ENCODE results near the gene FAM118A. TPM values are rescaled to one million over a fixed set of nuclear protein-coding genes. Genes with fewer than 3 reads are reported as not detected.

The FAM118A gene
- total RNA-seq, 5 donors from 2014 or later (not counting 1 experiment from before 2014, with no cell fraction given): 53.5 to 394 (median 154) TPM

GRCh38 chr22:45312415-45312814 is 2.7 kb downstream of the FAM118A start:
- Histone ChIP-seq H3K36me3 (ENCODE audit: control insufficient read depth in 2 of 2, extremely low read depth in 1 of 2, insufficient read depth in 1 of 2, low read length in 1 of 2) (no peaks in the 10 kb centered on the region), H3K4me3 (ENCODE audit: control insufficient read depth in 1 of 2, extremely low read depth in 1 of 2, low read length in 1 of 2) (no peak overlapping the region), H3K4me1 (ENCODE audit: control insufficient read depth in 1 of 2, extremely low read depth in 1 of 2, insufficient read depth in 2 of 2, low read length in 2 of 2) (peaks cover 7 to 60% of the 10 kb centered on the region in 2 experiments), H3K9me3 (no peaks in the 10 kb centered on the region), H3K27me3 (replicated peaks in 1 of 2; ENCODE audit: control insufficient read depth in 2 of 2, extremely low read depth in 1 of 2, insufficient read depth in 2 of 2, low read length in 1 of 2) (no peaks in the 10 kb centered on the region), H3K27ac (ENCODE audit: low read length) (no peak overlapping the region)
- ATAC-seq (replicated peaks in 1 of 4) (no peak), DNase-seq (no peak)
- H3K36me3 Mint-ChIP-seq: peaks cover 13% of the 10 kb centered on the region
- peaks cover 74 to 79% (median 76%) of the 10 kb centered on the region in 3 donors for H3K4me1 Mint-ChIP-seq
- WGBS (ENCODE audit: insufficient coverage): 83% methylated on average over 7 of the region's 8 CpGs
- ChIA-PET POLR2A (interaction anchor here in 1 of 2 donors (0.6 to 0.7 kb wide), 2 partner anchors 147 to 321 kb away, joined by 5 to 8 read pairs; no protein-coding TSS in a partner anchor), CTCF (no interaction called here)
- peak overlapping the region in 1 of 2 donors; percentile 40 for H3K27ac Mint-ChIP-seq
- no peaks in the 10 kb centered on the region for H3K9me3 Mint-ChIP-seq
- peak overlapping the region in 2 of 3 donors; percentile 88 to 89 for H3K4me3 Mint-ChIP-seq
- H3K27me3 Mint-ChIP-seq: no peaks in the 10 kb centered on the region

GRCh38 chr22:45312856-45313255 is 3.1 kb downstream of the FAM118A start:
- peaks cover 13% of the 10 kb centered on the region for H3K36me3 Mint-ChIP-seq
- no peak overlapping the region for H3K4me3 ChIP-seq (ENCODE audit: control insufficient read depth in 1 of 2, extremely low read depth in 1 of 2, low read length in 1 of 2)
- H3K36me3 ChIP-seq (ENCODE audit: control insufficient read depth in 2 of 2, extremely low read depth in 1 of 2, insufficient read depth in 1 of 2, low read length in 1 of 2): no peaks in the 10 kb centered on the region
- peak overlapping the region in 1 of 3 donors; percentile 35 for H3K4me3 Mint-ChIP-seq
- H3K27ac ChIP-seq (ENCODE audit: low read length): no peak overlapping the region
- 100% methylated on average over 2 of the region's 4 CpGs for WGBS (ENCODE audit: insufficient coverage)
- POLR2A ChIA-PET: interaction anchor here in 1 of 2 donors (0.6 to 0.7 kb wide), 2 partner anchors 148 to 320 kb away, joined by 5 to 8 read pairs; no protein-coding TSS in a partner anchor
- peaks cover 78 to 83% (median 81%) of the 10 kb centered on the region in 3 donors for H3K4me1 Mint-ChIP-seq
- ATAC-seq (replicated peaks in 1 of 4): no peak
- no peaks in the 10 kb centered on the region for H3K27me3 ChIP-seq (replicated peaks in 1 of 2; ENCODE audit: control insufficient read depth in 2 of 2, extremely low read depth in 1 of 2, insufficient read depth in 2 of 2, low read length in 1 of 2)
- CTCF ChIA-PET: no interaction called here
- H3K9me3 Mint-ChIP-seq: no peaks in the 10 kb centered on the region
- no peaks in the 10 kb centered on the region for H3K9me3 ChIP-seq
- no peaks in the 10 kb centered on the region for H3K27me3 Mint-ChIP-seq
- H3K4me1 ChIP-seq (ENCODE audit: control insufficient read depth in 1 of 2, extremely low read depth in 1 of 2, insufficient read depth in 2 of 2, low read length in 2 of 2): peaks cover 10 to 64% of the 10 kb centered on the region in 2 experiments
- DNase-seq: no peak
- H3K27ac Mint-ChIP-seq: peak overlapping the region; percentile 40 to 60

GRCh38 chr22:45314054-45314721 is 4.5 kb downstream of the FAM118A start:
- Histone ChIP-seq H3K9me3 (no peaks in the 10 kb centered on the region), H3K27ac (ENCODE audit: low read length) (no peak overlapping the region), H3K4me1 (ENCODE audit: control insufficient read depth in 1 of 2, extremely low read depth in 1 of 2, insufficient read depth in 2 of 2, low read length in 2 of 2) (peaks cover 11 to 66% of the 10 kb centered on the region in 2 experiments), H3K4me3 (ENCODE audit: control insufficient read depth in 1 of 2, extremely low read depth in 1 of 2, low read length in 1 of 2) (no peak overlapping the region), H3K36me3 (ENCODE audit: control insufficient read depth in 2 of 2, extremely low read depth in 1 of 2, insufficient read depth in 1 of 2, low read length in 1 of 2) (no peaks in the 10 kb centered on the region), H3K27me3 (replicated peaks in 1 of 2; ENCODE audit: control insufficient read depth in 2 of 2, extremely low read depth in 1 of 2, insufficient read depth in 2 of 2, low read length in 1 of 2) (no peaks in the 10 kb centered on the region)
- Mint-ChIP-seq H3K27me3 (no peaks in the 10 kb centered on the region), H3K36me3 (peaks cover 13% of the 10 kb centered on the region), H3K9me3 (no peaks in the 10 kb centered on the region), H3K27ac (peak overlapping the region; percentile 65 to 98), H3K4me3 (peak overlapping the region in 1 of 3 donors; percentile 12), H3K4me1 (peaks cover 81 to 89% (median 86%) of the 10 kb centered on the region in 3 donors)
- ChIA-PET POLR2A (interaction anchor here in 1 of 2 donors (0.7 kb wide), 1 partner anchor 11 kb away, joined by 3 read pairs; no protein-coding TSS in a partner anchor), CTCF (no interaction called here)
- 84% methylated on average over 5 of the region's 8 CpGs for WGBS (ENCODE audit: insufficient coverage)
- DNase-seq (no peak), ATAC-seq (replicated peaks in 1 of 4) (no peak)

- H3K4me3 Mint-ChIP-seq: peak overlapping the region in 1 of 3 donors; percentile 12
- Histone ChIP-seq H3K4me3 (ENCODE audit: control insufficient read depth in 1 of 2, extremely low read depth in 1 of 2, low read length in 1 of 2) (no peak overlapping the region), H3K27ac (ENCODE audit: low read length) (no peak overlapping the region), H3K36me3 (ENCODE audit: control insufficient read depth in 2 of 2, extremely low read depth in 1 of 2, insufficient read depth in 1 of 2, low read length in 1 of 2) (no peaks in the 10 kb centered on the region), H3K27me3 (replicated peaks in 1 of 2; ENCODE audit: control insufficient read depth in 2 of 2, extremely low read depth in 1 of 2, insufficient read depth in 2 of 2, low read length in 1 of 2) (no peaks in the 10 kb centered on the region), H3K4me1 (ENCODE audit: control insufficient read depth in 1 of 2, extremely low read depth in 1 of 2, insufficient read depth in 2 of 2, low read length in 2 of 2) (peaks cover 15 to 69% of the 10 kb centered on the region in 2 experiments), H3K9me3 (no peaks in the 10 kb centered on the region)
- DNase-seq: no peak
- WGBS (ENCODE audit: insufficient coverage): 100% methylated on average over 1 of the region's 6 CpGs
- H3K27ac Mint-ChIP-seq: peak overlapping the region; percentile 98 to 99
- peaks cover 84 to 92% (median 89%) of the 10 kb centered on the region in 3 donors for H3K4me1 Mint-ChIP-seq
- no peak for ATAC-seq (replicated peaks in 1 of 4)
- ChIA-PET POLR2A (interaction anchor here in 1 of 2 donors (0.7 kb wide), 1 partner anchor 11 kb away, joined by 3 read pairs; no protein-coding TSS in a partner anchor), CTCF (no interaction called here)
- no peaks in the 10 kb centered on the region for H3K27me3 Mint-ChIP-seq
- no peaks in the 10 kb centered on the region for H3K9me3 Mint-ChIP-seq
- H3K36me3 Mint-ChIP-seq: peaks cover 13% of the 10 kb centered on the region
Observed at GRCh38 chr22:45314786-45315185, 5.1 kb downstream of the FAM118A start.

GRCh38 chr22:45316796-45317526 is 7.2 kb downstream of the FAM118A start:
- Mint-ChIP-seq H3K27ac (peak overlapping the region; percentile 98 to 99), H3K27me3 (no peaks in the 10 kb centered on the region)
- H3K4me3 ChIP-seq (ENCODE audit: control insufficient read depth in 1 of 2, extremely low read depth in 1 of 2, low read length in 1 of 2): no peak overlapping the region

GRCh38 chr22:45317551-45318167 is 7.9 kb downstream of the FAM118A start:
- Mint-ChIP-seq H3K36me3 (peaks cover 18% of the 10 kb centered on the region), H3K4me3 (peak overlapping the region; percentile 78 to 84 (median 80)), H3K27me3 (no peaks in the 10 kb centered on the region), H3K4me1 (peaks cover 89 to 97% (median 94%) of the 10 kb centered on the region in 3 donors), H3K27ac (peak overlapping the region; percentile 98 to 99), H3K9me3 (no peaks in the 10 kb centered on the region)
- H3K27me3 ChIP-seq (replicated peaks in 1 of 2; ENCODE audit: control insufficient read depth in 2 of 2, extremely low read depth in 1 of 2, insufficient read depth in 2 of 2, low read length in 1 of 2): no peaks in the 10 kb centered on the region
- peak overlapping the region; percentile 98 for H3K27ac ChIP-seq (ENCODE audit: low read length)
- H3K4me1 ChIP-seq (ENCODE audit: control insufficient read depth in 1 of 2, extremely low read depth in 1 of 2, insufficient read depth in 2 of 2, low read length in 2 of 2): peaks cover 16 to 69% of the 10 kb centered on the region in 2 experiments
- WGBS (ENCODE audit: insufficient coverage): 96% methylated on average over 8 of the region's 19 CpGs
- CTCF ChIA-PET: no interaction called here
- POLR2A ChIA-PET: interaction anchor here (0.6 to 1.8 kb wide), 4 partner anchors 16 to 84 kb away, joined by 3 to 4 read pairs (median 3); partner anchors contain the start of gene UPK3A (in 1 of the 2)
- peak in 2 of 4 experiments; percentile 3 to 28 for ATAC-seq (replicated peaks in 1 of 4)
- peak overlapping the region in 1 of 2 donors; percentile 40 for H3K4me3 ChIP-seq (ENCODE audit: control insufficient read depth in 1 of 2, extremely low read depth in 1 of 2, low read length in 1 of 2)
- H3K36me3 ChIP-seq (ENCODE audit: control insufficient read depth in 2 of 2, extremely low read depth in 1 of 2, insufficient read depth in 1 of 2, low read length in 1 of 2): peaks cover 0 to 6% of the 10 kb centered on the region in 2 donors
- H3K9me3 ChIP-seq: no peaks in the 10 kb centered on the region
- peak in 32 of 35 experiments; percentile 32 to 73 (median 58) for DNase-seq

More at GRCh38 chr22:45316796-45317526, 7.2 kb downstream of the FAM118A start:
- CTCF ChIA-PET: no interaction called here
- H3K9me3 Mint-ChIP-seq: no peaks in the 10 kb centered on the region
- H3K9me3 ChIP-seq: no peaks in the 10 kb centered on the region
- no peak for DNase-seq
- H3K27ac ChIP-seq (ENCODE audit: low read length): peak overlapping the region; percentile 98
- no peaks in the 10 kb centered on the region for H3K36me3 ChIP-seq (ENCODE audit: control insufficient read depth in 2 of 2, extremely low read depth in 1 of 2, insufficient read depth in 1 of 2, low read length in 1 of 2)
- H3K4me1 ChIP-seq (ENCODE audit: control insufficient read depth in 1 of 2, extremely low read depth in 1 of 2, insufficient read depth in 2 of 2, low read length in 2 of 2): peaks cover 16 to 72% of the 10 kb centered on the region in 2 experiments
- POLR2A ChIA-PET: interaction anchor here in 1 of 2 donors (0.6 to 1.8 kb wide), 2 partner anchors 18 to 32 kb away, joined by 3 to 4 read pairs; partner anchors contain the start of gene UPK3A
- H3K36me3 Mint-ChIP-seq: peaks cover 16% of the 10 kb centered on the region
- no peaks in the 10 kb centered on the region for H3K27me3 ChIP-seq (replicated peaks in 1 of 2; ENCODE audit: control insufficient read depth in 2 of 2, extremely low read depth in 1 of 2, insufficient read depth in 2 of 2, low read length in 1 of 2)
- no peak for ATAC-seq (replicated peaks in 1 of 4)
- WGBS (ENCODE audit: insufficient coverage): no CpG with 5 or more reads among the region's 9 CpGs
- H3K4me1 Mint-ChIP-seq: peaks cover 89 to 97% (median 95%) of the 10 kb centered on the region in 3 donors
- H3K4me3 Mint-ChIP-seq: peak overlapping the region in 1 of 3 donors; percentile 8
